GM12891 (cell line): ENCODE data around the gene ALG9.

Source experiments
- POLR2A ChIP-seq: IDR thresholded peaks from 2 replicates; pipeline ENCODE4 v1.6.1; 2011; ENCODE audit warnings: low read depth, low read length, control low read depth
- POLR2AphosphoS5 ChIP-seq: IDR thresholded peaks from 2 replicates; pipeline ENCODE4 v1.6.1; 2011; ENCODE audit warnings: low read depth, low read length, control low read depth
- POU2F2 ChIP-seq: IDR thresholded peaks from 2 replicates; pipeline ENCODE4 v1.6.1; 2011; ENCODE audit warnings: low read depth, mild to moderate bottlenecking, control low read depth, low read length, moderate library complexity
- TAF1 ChIP-seq: IDR thresholded peaks from 2 replicates; pipeline ENCODE4 v1.6.1; 2011; ENCODE audit warnings: low read depth, low read length, control low read depth

GRCh38 chr11:111812211-111812610 is 59.2 kb downstream of the ALG9 start:
- TF ChIP-seq POLR2A: no peak
- TF ChIP-seq POU2F2: no peak
- no peak for TF ChIP-seq POLR2AphosphoS5
- no peak for TF ChIP-seq TAF1
